GM18909 (cell line): ENCODE data around the gene ITGAV.

Experiments used
- ATAC-seq: cut with Tn5 transposase; IDR thresholded peaks from one replicate; pipeline ENCODE4 v1.9.1; 2021; ENCODE audit warnings: mild to moderate bottlenecking; ENCODE audit not compliant: unreplicated experiment, poor library complexity

The ITGAV gene

GRCh38 chr2:186648130-186648529 lies 58.3 kb downstream of the ITGAV start:
- ATAC-seq = no peak

- ATAC-seq = no peak
Observed at GRCh38 chr2:186653511-186653910, 63.7 kb downstream of the ITGAV start.

- no peak for ATAC-seq
Observed at GRCh38 chr2:186659383-186659782, 69.5 kb downstream of the ITGAV start.

- ATAC-seq = no peak
Observed at GRCh38 chr2:186664385-186665043, 74.7 kb downstream of the ITGAV start.

- ATAC-seq = no peak
Observed at GRCh38 chr2:186669146-186669545, 79.3 kb downstream of the ITGAV start.

GRCh38 chr2:186670831-186671230 lies 81.0 kb downstream of the ITGAV start:
- ATAC-seq = no peak

- ATAC-seq = no peak
Observed at GRCh38 chr2:186675380-186675779, 85.5 kb downstream of the ITGAV start.

GRCh38 chr2:186683341-186683740 lies 93.5 kb downstream of the ITGAV start:
- ATAC-seq = no peak

GRCh38 chr2:186687807-186688211 lies 98.0 kb downstream of the ITGAV start:
- no peak for ATAC-seq

GRCh38 chr2:186688813-186689212 lies 99.0 kb downstream of the ITGAV start:
- ATAC-seq = no peak

GRCh38 chr2:186690786-186691185 lies 100.9 kb downstream of the ITGAV start:
- no peak for ATAC-seq

GRCh38 chr2:186691231-186691630 lies 101.4 kb downstream of the ITGAV start:
- ATAC-seq = no peak

GRCh38 chr2:186691900-186692299 lies 102.0 kb downstream of the ITGAV start:
- ATAC-seq = no peak

GRCh38 chr2:186693446-186693832 lies 103.6 kb downstream of the ITGAV start:
- ATAC-seq = no peak

- ATAC-seq = no peak
Observed at GRCh38 chr2:186695081-186695756, 105.4 kb downstream of the ITGAV start.

GRCh38 chr2:186696290-186696689 lies 106.4 kb downstream of the ITGAV start:
- no peak for ATAC-seq

GRCh38 chr2:186696804-186697203 lies 106.9 kb downstream of the ITGAV start:
- ATAC-seq = no peak

- ATAC-seq = no peak
Observed at GRCh38 chr2:186697536-186697935, 107.7 kb downstream of the ITGAV start.

- no peak for ATAC-seq
Observed at GRCh38 chr2:186699742-186700141, 109.9 kb downstream of the ITGAV start.

- ATAC-seq = no peak
Observed at GRCh38 chr2:186702006-186702405, 112.2 kb downstream of the ITGAV start.

GRCh38 chr2:186702501-186702900 lies 112.6 kb downstream of the ITGAV start:
- ATAC-seq = no peak

GRCh38 chr2:186704897-186705296 lies 115.0 kb downstream of the ITGAV start:
- no peak for ATAC-seq
